SKM-1 (cell line): Measurements from ENCODE around the gene VIT.

Experiments used
- DNase-seq: peaks from one replicate; lab custom pipeline; 2025; ENCODE audit not compliant: unreplicated experiment; lab: John Stamatoyannopoulos, UW

VIT gene

GRCh38 chr2:36696533-36696932 is at the start of gene VIT:
TSS of gene VIT (plus strand) at chr2:36696707. CDS start at chr2:36716371, 19,664 bp downstream.
- DNase-seq, result no peak

GRCh38 chr2:36650031-36650829 is 46.3 kb upstream of the VIT start:
- DNase-seq, result no peak

- DNase-seq, result no peak
Observed at GRCh38 chr2:36653155-36653554, 43.4 kb upstream of the VIT start.

- no peak for DNase-seq
Observed at GRCh38 chr2:36653967-36654694, 42.4 kb upstream of the VIT start.

GRCh38 chr2:36655453-36655852 is 41.1 kb upstream of the VIT start:
- no peak for DNase-seq

- no peak for DNase-seq
Observed at GRCh38 chr2:36657703-36658102, 38.8 kb upstream of the VIT start.

- no peak for DNase-seq
Observed at GRCh38 chr2:36658277-36658748, 38.2 kb upstream of the VIT start.

GRCh38 chr2:36659218-36659617 is 37.3 kb upstream of the VIT start:
- DNase-seq, result no peak

GRCh38 chr2:36659872-36660312 is 36.6 kb upstream of the VIT start:
- DNase-seq, result no peak

- DNase-seq, result no peak
Observed at GRCh38 chr2:36662638-36663037, 33.9 kb upstream of the VIT start.

- no peak for DNase-seq
Observed at GRCh38 chr2:36663295-36663694, 33.2 kb upstream of the VIT start.

- peak; percentile 12 for DNase-seq
Observed at GRCh38 chr2:36663851-36664695, 32.4 kb upstream of the VIT start.

- DNase-seq, result no peak
Observed at GRCh38 chr2:36664696-36665076, 31.8 kb upstream of the VIT start.

GRCh38 chr2:36667931-36668330 is 28.6 kb upstream of the VIT start:
- DNase-seq, result no peak

- DNase-seq, result no peak
Observed at GRCh38 chr2:36670881-36671595, 25.5 kb upstream of the VIT start.

GRCh38 chr2:36671731-36672130 is 24.8 kb upstream of the VIT start:
- no peak for DNase-seq

GRCh38 chr2:36672199-36672598 is 24.3 kb upstream of the VIT start:
- no peak for DNase-seq

GRCh38 chr2:36675579-36676282 is 20.8 kb upstream of the VIT start:
- no peak for DNase-seq

GRCh38 chr2:36676364-36676763 is 20.1 kb upstream of the VIT start:
- DNase-seq, result no peak

GRCh38 chr2:36677386-36677785 is 19.1 kb upstream of the VIT start:
- peak; percentile 19 for DNase-seq
